Measurements from ENCODE around the gene GAS7. TPM values are rescaled to one million over a fixed set of nuclear protein-coding genes. Genes with fewer than 3 reads are reported as not detected.

The GAS7 gene
- total RNA-seq, 1 experiment from 2014 or later = 4.1 TPM

DNA sequence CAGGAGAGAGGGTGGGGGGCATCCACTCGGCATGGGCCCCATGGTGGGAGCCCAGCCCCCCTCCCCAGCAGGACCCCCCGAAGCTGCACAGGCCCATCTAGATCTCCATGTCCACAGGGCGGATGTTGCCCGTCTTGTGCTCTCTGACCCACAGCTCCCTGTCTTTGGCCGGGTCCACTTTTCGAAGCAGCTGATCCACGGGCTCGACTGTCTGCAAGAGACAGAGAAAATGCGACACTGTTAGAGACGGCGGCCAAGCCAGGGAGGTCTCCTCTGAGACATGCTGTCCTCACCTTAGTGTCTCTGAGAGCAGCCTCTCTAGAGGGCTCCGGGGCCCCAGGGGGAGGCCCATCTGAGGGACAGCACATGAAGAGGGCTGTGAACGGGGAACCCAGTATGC, 281.3 kb downstream of the GAS7 start:
- CTCF ChIA-PET = interaction anchor here (0.7 kb wide), 1 partner anchor 15 kb away, joined by 3 read pairs; no protein-coding TSS in a partner anchor
- intact Hi-C loops (cut with micrococcal nuclease) = no loop called here
- no peak overlapping the region for H2AFZ ChIP-seq (ENCODE audit: low read depth, low read length, poor library complexity, severe bottlenecking)
- no peak overlapping the region for H3K9ac ChIP-seq (ENCODE audit: low read length)
- DNase-seq (ENCODE audit: low read depth, low spot score) = no peak
- no peaks in the 10 kb centered on the region for H3K27me3 ChIP-seq (ENCODE audit: insufficient read depth, low read length)
- H3K36me3 ChIP-seq (ENCODE audit: control insufficient read depth in 1 of 2, insufficient read depth in 2 of 2, low read length in 2 of 2) = no peaks in the 10 kb centered on the region
- H4K20me1 ChIP-seq (ENCODE audit: insufficient read depth) = no peaks in the 10 kb centered on the region
- no peaks in the 10 kb centered on the region for H3K79me2 ChIP-seq (ENCODE audit: insufficient read depth, low read length)
- no TSS peak for BruUV-seq (replicated peaks)
- no peaks in the 10 kb centered on the region for H3K4me1 ChIP-seq (ENCODE audit: control insufficient read depth in 1 of 2, insufficient read depth in 2 of 2, low read length in 2 of 2)
- TF ChIP-seq CEBPB (IDR thresholded peaks at IDR 0.05; ENCODE audit: low read depth) = no peak
- no peak for TF ChIP-seq ELF1 (IDR thresholded peaks at IDR 0.05; ENCODE audit: borderline replicate concordance, low read depth)
- TF ChIP-seq SRF (IDR thresholded peaks at IDR 0.05; ENCODE audit: low read depth) = no peak
- TF ChIP-seq YY1 (IDR thresholded peaks at IDR 0.05; ENCODE audit: extremely low read depth, insufficient replicate concordance, low read depth, low read length) = no peak
- no peak for TF ChIP-seq EZH2phosphoT487 (IDR thresholded peaks at IDR 0.05; ENCODE audit: borderline replicate concordance)
- no peaks in the 10 kb centered on the region for H3K9me2 ChIP-seq (ENCODE audit: insufficient read depth)
- RAD21 ChIA-PET (ENCODE audit: low non-redundant PET in 1 of 2, low total read pairs in 2 of 2, uncharacterized antibody in 2 of 2, unreplicated experiment in 2 of 2) = no interaction called here
- no peaks in the 10 kb centered on the region for H3K9me3 ChIP-seq (ENCODE audit: control insufficient read depth in 1 of 2, insufficient read depth in 1 of 2, low read depth in 1 of 2, low read length in 2 of 2)
- POLR2A ChIA-PET = no interaction called here
- no peak overlapping the region for H3K27ac ChIP-seq (ENCODE audit: low read depth, low read length)
- ATAC-seq = no peak
- no peak overlapping the region for H3K4me2 ChIP-seq (ENCODE audit: low read length)
- H3K4me3 ChIP-seq (replicated peaks in 1 of 2; ENCODE audit: low read depth in 1 of 2, low read length in 2 of 2) = no peak overlapping the region

DNA sequence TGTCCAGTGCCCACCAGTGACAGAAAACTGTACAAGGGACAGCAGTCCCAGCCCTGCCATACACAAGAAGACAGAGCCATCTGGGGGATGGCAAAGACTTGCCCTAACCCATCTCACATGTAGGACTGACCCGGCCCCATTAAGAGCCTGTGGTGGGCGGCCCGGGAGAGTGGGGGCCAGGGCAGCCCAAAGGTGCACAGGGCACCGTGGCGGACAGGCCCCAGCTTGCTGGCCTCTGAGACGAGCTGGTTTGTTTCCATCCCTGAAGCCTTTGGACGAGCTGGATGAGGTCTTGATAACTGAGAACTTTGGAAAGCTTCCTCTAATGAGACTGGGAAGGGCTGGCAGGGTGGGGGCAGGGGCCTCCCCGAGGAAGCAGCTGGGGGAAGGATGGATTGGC, 282.3 kb downstream of the GAS7 start:
- intact Hi-C loops (cut with micrococcal nuclease) = no loop called here
- Histone ChIP-seq H3K4me3 (replicated peaks in 1 of 2; ENCODE audit: low read depth in 1 of 2, low read length in 2 of 2) (no peak overlapping the region), H3K36me3 (ENCODE audit: control insufficient read depth in 1 of 2, insufficient read depth in 2 of 2, low read length in 2 of 2) (no peaks in the 10 kb centered on the region), H3K9ac (ENCODE audit: low read length) (no peak overlapping the region), H3K79me2 (ENCODE audit: insufficient read depth, low read length) (no peaks in the 10 kb centered on the region), H2AFZ (ENCODE audit: low read depth, low read length, poor library complexity, severe bottlenecking) (no peak overlapping the region), H3K27me3 (ENCODE audit: insufficient read depth, low read length) (no peaks in the 10 kb centered on the region), H3K27ac (ENCODE audit: low read depth, low read length) (no peak overlapping the region), H3K4me2 (ENCODE audit: low read length) (no peak overlapping the region), H3K4me1 (ENCODE audit: control insufficient read depth in 1 of 2, insufficient read depth in 2 of 2, low read length in 2 of 2) (no peaks in the 10 kb centered on the region), H4K20me1 (ENCODE audit: insufficient read depth) (no peaks in the 10 kb centered on the region), H3K9me2 (ENCODE audit: insufficient read depth) (no peaks in the 10 kb centered on the region), H3K9me3 (ENCODE audit: control insufficient read depth in 1 of 2, insufficient read depth in 1 of 2, low read depth in 1 of 2, low read length in 2 of 2) (no peaks in the 10 kb centered on the region)
- no TSS peak for BruUV-seq (replicated peaks)
- POLR2A ChIA-PET = no interaction called here
- RAD21 ChIA-PET (ENCODE audit: low non-redundant PET in 1 of 2, low total read pairs in 2 of 2, uncharacterized antibody in 2 of 2, unreplicated experiment in 2 of 2) = no interaction called here
- TF ChIP-seq ELF1 (IDR thresholded peaks at IDR 0.05; ENCODE audit: borderline replicate concordance, low read depth) (no peak), TCF7L2 (IDR thresholded peaks at IDR 0.05; ENCODE audit: borderline replicate concordance, extremely low read depth, insufficient read depth, insufficient read length) (no peak), RAD21 (IDR thresholded peaks at IDR 0.05; ENCODE audit: low read depth) (no peak), POLR2A (IDR thresholded peaks at IDR 0.05; ENCODE audit: borderline replicate concordance, extremely low read depth, insufficient read depth, insufficient read length) (no peak), JUND (IDR thresholded peaks at IDR 0.05) (no peak), CTCF (IDR thresholded peaks at IDR 0.05 in 2 of 3, conservative IDR thresholded peaks at IDR 0.05 in 1 of 3; ENCODE audit: borderline replicate concordance in 1 of 3, insufficient read depth in 1 of 3, low read depth in 2 of 3, low read length in 2 of 3) (no peak), MAX (IDR thresholded peaks at IDR 0.05) (no peak), EZH2 (IDR thresholded peaks at IDR 0.05) (no peak)
- TF ChIP-seq, protein P1, sequence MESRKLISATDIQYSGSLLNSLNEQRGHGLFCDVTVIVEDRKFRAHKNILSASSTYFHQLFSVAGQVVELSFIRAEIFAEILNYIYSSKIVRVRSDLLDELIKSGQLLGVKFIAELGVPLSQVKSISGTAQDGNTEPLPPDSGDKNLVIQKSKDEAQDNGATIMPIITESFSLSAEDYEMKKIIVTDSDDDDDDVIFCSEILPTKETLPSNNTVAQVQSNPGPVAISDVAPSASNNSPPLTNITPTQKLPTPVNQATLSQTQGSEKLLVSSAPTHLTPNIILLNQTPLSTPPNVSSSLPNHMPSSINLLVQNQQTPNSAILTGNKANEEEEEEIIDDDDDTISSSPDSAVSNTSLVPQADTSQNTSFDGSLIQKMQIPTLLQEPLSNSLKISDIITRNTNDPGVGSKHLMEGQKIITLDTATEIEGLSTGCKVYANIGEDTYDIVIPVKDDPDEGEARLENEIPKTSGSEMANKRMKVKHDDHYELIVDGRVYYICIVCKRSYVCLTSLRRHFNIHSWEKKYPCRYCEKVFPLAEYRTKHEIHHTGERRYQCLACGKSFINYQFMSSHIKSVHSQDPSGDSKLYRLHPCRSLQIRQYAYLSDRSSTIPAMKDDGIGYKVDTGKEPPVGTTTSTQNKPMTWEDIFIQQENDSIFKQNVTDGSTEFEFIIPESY (IDR thresholded peaks at IDR 0.05; ENCODE audit: extremely low read depth, insufficient replicate concordance, low read length) = no peak
- TF ChIP-seq, protein P2, sequence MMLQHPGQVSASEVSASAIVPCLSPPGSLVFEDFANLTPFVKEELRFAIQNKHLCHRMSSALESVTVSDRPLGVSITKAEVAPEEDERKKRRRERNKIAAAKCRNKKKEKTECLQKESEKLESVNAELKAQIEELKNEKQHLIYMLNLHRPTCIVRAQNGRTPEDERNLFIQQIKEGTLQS (IDR thresholded peaks at IDR 0.05) = no peak
- CTCF ChIA-PET = no interaction called here
- ATAC-seq = no peak
- DNase-seq (ENCODE audit: low read depth, low spot score) = no peak

All from HCT116 (cell line).